HG02973 (cell line): ENCODE data around the gene TAS2R39.

ENCODE experiments used
- ATAC-seq: cut with Tn5 transposase; IDR thresholded peaks from one replicate; pipeline ENCODE4 v1.9.1; 2021; ENCODE audit warnings: moderate library complexity; ENCODE audit not compliant: unreplicated experiment

Gene TAS2R39

GRCh38 chr7:143214789-143215679 is 31.8 kb downstream of the TAS2R39 start:
- peak; percentile 88 for ATAC-seq

GRCh38 chr7:143216151-143216550 is 32.9 kb downstream of the TAS2R39 start:
- no peak for ATAC-seq

GRCh38 chr7:143216686-143217085 is 33.5 kb downstream of the TAS2R39 start:
- ATAC-seq = no peak

- no peak for ATAC-seq
Observed at GRCh38 chr7:143217806-143218205, 34.6 kb downstream of the TAS2R39 start.

GRCh38 chr7:143221286-143221685 is 38.1 kb downstream of the TAS2R39 start:
- ATAC-seq = no peak

GRCh38 chr7:143221737-143222136 is 38.5 kb downstream of the TAS2R39 start, which contains the start of gene TAS2R40:
TAS2R40 (plus strand) TSS chr7:143222037; CDS start chr7:143222079, 42 bp downstream.
- ATAC-seq = no peak

- no peak for ATAC-seq
Observed at GRCh38 chr7:143222782-143223181, 39.6 kb downstream of the TAS2R39 start.

- no peak for ATAC-seq
Observed at GRCh38 chr7:143223784-143224183, 40.6 kb downstream of the TAS2R39 start.

GRCh38 chr7:143225047-143225446 is 41.8 kb downstream of the TAS2R39 start:
- no peak for ATAC-seq

GRCh38 chr7:143227806-143228205 is 44.6 kb downstream of the TAS2R39 start:
- ATAC-seq = no peak

- ATAC-seq = no peak
Observed at GRCh38 chr7:143229054-143229790, 46.0 kb downstream of the TAS2R39 start.

- ATAC-seq = no peak
Observed at GRCh38 chr7:143230602-143231457, 47.6 kb downstream of the TAS2R39 start.
